HepG2 (cell line): ENCODE results near the gene PRR30. TPM values are rescaled to one million over a fixed set of nuclear protein-coding genes. Genes with fewer than 3 reads are reported as not detected.
A peak's percentile ranks its signal among the peaks of the same experiment; 100 is the strongest.

Source experiments
- ATAC-seq: fragments of 200-7000 bp; cut with Tn5 transposase; 3 replicates; pipeline ENCODE4 v1.9.1; 2020; ENCODE audit warnings: mild to moderate bottlenecking, moderate library complexity
- BruUV-seq: library from RNA; stranded (reverse); fragments of 400-500 nt; replicated peaks from 2 replicates; lab custom pipeline; 2021; lab: Mats Ljungman, UMichigan
- CTCF ChIA-PET: fragments of 300-600 bp; formaldehyde crosslinking; extraction: SDS; loops from one replicate; lab custom pipeline; 2021; ENCODE audit warnings: low total read pairs, inconsistent platforms, low intra/inter-chr PET ratio; lab: Yijun Ruan, JAX
- POLR2A ChIA-PET: fragments of 350-600 bp; sonication (Branson Sonifier 250); formaldehyde crosslinking; loops from one replicate; lab custom pipeline; 2020; ENCODE audit warnings: antibody characterized with exemption, inconsistent platforms; lab: Yijun Ruan, JAX
- DNase-seq: peaks from one replicate; pipeline ENCODE4 v3.0.0-alpha.2; 2015; ENCODE audit warnings: low spot score
- FAIRE-seq: peaks from 3 replicates; lab custom pipeline; 2011; peaks lifted over from hg19 to GRCh38; lab: Jason Lieb, UNC
- H2AFZ ChIP-seq: one replicate; pipeline ENCODE4 v1.6.1; 2011; ENCODE audit warnings: low read length, inconsistent platforms
- H3K27ac ChIP-seq: fragments of 300-600 bp; 3 replicates; pipeline ENCODE4 v1.8.0; 2011; ENCODE audit warnings: mixed run types, mild to moderate bottlenecking, mixed read lengths, low read length, inconsistent platforms; ENCODE audit not compliant: insufficient read depth; ENCODE audit errors: extremely low read length
- H3K27me3 ChIP-seq, 2 experiments: fragments of 200-600 bp in 1 of 2; 2 replicates in 1 of 2; 3 replicates in 1 of 2; pipeline versions ENCODE4 v1.6.0 to v1.8.0; 2011; ENCODE audit warnings: low read length in 2 of 2, mild to moderate bottlenecking in 2 of 2, moderate library complexity in 2 of 2, inconsistent platforms in 1 of 2; ENCODE audit not compliant: insufficient read depth in 2 of 2, control insufficient read depth in 1 of 2
- H3K36me3 ChIP-seq, 2 experiments: fragments of 200-600 bp in 1 of 2; replicated peaks in 1 of 2; 2 replicates in 1 of 2; 3 replicates in 1 of 2; pipeline versions ENCODE4 v1.5.1 to v1.8.0; 2011; ENCODE audit warnings: low read length in 2 of 2, inconsistent platforms in 1 of 2; ENCODE audit not compliant: insufficient read depth in 2 of 2, control insufficient read depth in 1 of 2
- H3K4me1 ChIP-seq: 2 replicates; pipeline ENCODE4 v1.5.1; 2012; ENCODE audit warnings: low read length, inconsistent platforms; ENCODE audit not compliant: insufficient read depth
- H3K4me2 ChIP-seq: 2 replicates; pipeline ENCODE4 v1.6.0; 2011; ENCODE audit warnings: low read depth, low read length, inconsistent platforms
- H3K4me3 ChIP-seq, 3 experiments: fragments of 200-600 bp in 1 of 3; sonication (generic), shearing (Covaris generic) in 1 of 3; replicated peaks in 1 of 3; 2 replicates each; pipeline ENCODE4 v1.5.1; 2011 to 2016; ENCODE audit warnings: low read length in 3 of 3, inconsistent platforms in 2 of 3, low read depth in 2 of 3, mild to moderate bottlenecking in 2 of 3, control low read depth in 1 of 3, mixed read lengths in 1 of 3; ENCODE audit not compliant: insufficient read depth in 1 of 3
- H3K79me2 ChIP-seq: one replicate; pipeline ENCODE4 v1.6.1; 2011; ENCODE audit warnings: low read length, inconsistent platforms; ENCODE audit not compliant: insufficient read depth
- H3K9ac ChIP-seq: 2 replicates; pipeline ENCODE4 v1.6.0; 2011; ENCODE audit warnings: mild to moderate bottlenecking, low read depth, low read length, inconsistent platforms; ENCODE audit not compliant: insufficient read depth
- H3K9me3 ChIP-seq: 2 replicates; pipeline ENCODE4 v1.5.1; 2012; ENCODE audit warnings: mild to moderate bottlenecking, low read length
- H4K20me1 ChIP-seq: 2 replicates; pipeline ENCODE4 v1.6.0; 2011; ENCODE audit warnings: inconsistent platforms, mild to moderate bottlenecking, low read length, moderate library complexity; ENCODE audit not compliant: insufficient read depth
- BORCS8-MEF2B ChIP-seq: sonication (generic); formaldehyde crosslinking; IDR thresholded peaks from 2 replicates; pipeline ENCODE4 v1.8.0; 2022; ENCODE audit warnings: mild to moderate bottlenecking, missing genetic modification reagents
- GTF2F1 ChIP-seq: fragments of 150-350 bp; IDR thresholded peaks from 2 replicates; pipeline ENCODE4 v1.6.1; 2014; ENCODE audit warnings: low read length
- HOXA5 ChIP-seq: sonication (generic); formaldehyde crosslinking; IDR thresholded peaks from 2 replicates; pipeline ENCODE4 v1.4.0; 2020; ENCODE audit warnings: missing genetic modification reagents
- KDM5A ChIP-seq: fragments of 200-600 bp; sonication (generic); IDR thresholded peaks from 2 replicates; pipeline ENCODE4 v1.7.0; 2018; ENCODE audit warnings: antibody characterized with exemption, mild to moderate bottlenecking, low read length, borderline replicate concordance
- MAZ ChIP-seq, 2 experiments: sonication (generic) in 1 of 2; formaldehyde crosslinking in 1 of 2; IDR thresholded peaks; 2 replicates each; pipeline versions ENCODE4 v1.5.0 to v1.6.1; 2012 to 2020; ENCODE audit warnings: low read depth in 2 of 2, mild to moderate bottlenecking in 2 of 2, borderline replicate concordance in 1 of 2, improper control_type of control experiment in 1 of 2, low read length in 1 of 2, missing genetic modification reagents in 1 of 2, moderate library complexity in 1 of 2
- RARG ChIP-seq: sonication (generic); formaldehyde crosslinking; IDR thresholded peaks from 2 replicates; pipeline ENCODE4 v1.4.0; 2020; ENCODE audit warnings: low read depth, mild to moderate bottlenecking, missing genetic modification reagents
- SRSF4 ChIP-seq: fragments of 200-400 bp; formaldehyde crosslinking; IDR thresholded peaks from one replicate; pipeline ENCODE4 v1.6.1; 2018; ENCODE audit warnings: mild to moderate bottlenecking, low read depth, low read length, moderate library complexity; ENCODE audit not compliant: poor library complexity, severe bottlenecking
- ZNF460 ChIP-seq: sonication (generic); formaldehyde crosslinking; IDR thresholded peaks from 2 replicates; pipeline ENCODE4 v1.5.1; 2020; ENCODE audit warnings: missing genetic modification reagents, mild to moderate bottlenecking, borderline replicate concordance
- ZNF513 ChIP-seq: sonication (generic); formaldehyde crosslinking; conservative IDR thresholded peaks from 2 replicates; pipeline ENCODE4 v1.5.0; 2020; ENCODE audit warnings: missing genetic modification reagents
- WGBS: methylation state at CpG from one replicate; pipeline ENCODE4 v1.1.6; 2017; ENCODE audit warnings: low lambda C conversion rate; 5-methylcytosine and 5-hydroxymethylcytosine counted together
- in situ Hi-C: cut with HindIII; loops from 2 replicates; pipeline ENCODE4 v1.10.0; 2017; ENCODE audit warnings: low pct_unique_long_range_greater_than_20kb; ENCODE audit not compliant: extremely low pct_ligation_motif_present
- intact Hi-C: fragments of 100-400 bp; cut with micrococcal nuclease; formaldehyde crosslinking; loops from one replicate; pipeline ENCODE4 v1.10.0; 2022; ENCODE audit not compliant: unreplicated experiment
- polyA plus RNA-seq, 8 experiments: library from polyadenylated mRNA; depleted of rRNA in 3 of 8; stranded (reverse) in 7 of 8; unstranded in 1 of 8; fragments of >200 nt; fragmentation: Illumina TruSeq in 4 of 8; extraction: Trizol in 4 of 8; gene quantifications; 2 replicates each; pipeline versions ENCODE4 v1.2.1 to v1.2.3, GENCODE V29; 2011 to 2016; ENCODE audit warnings: low read depth in 4 of 8, missing spikeins in 1 of 8, mixed read lengths in 1 of 8; ENCODE audit not compliant: insufficient read depth in 1 of 8
- total RNA-seq, 5 experiments: library from RNA; depleted of rRNA; stranded (reverse); fragments of >200 nt; fragmentation: Illumina TruSeq; extraction: Trizol; gene quantifications; 2 replicates each; pipeline ENCODE4 v1.2.3, GENCODE V29; 2016; ENCODE audit warnings: low read depth in 1 of 5

The PRR30 gene
- total and polyA plus RNA-seq, 2 of the 13 experiments (the other 11 are each of a cell fraction or from before 2014, with no cell fraction given) = not detected

- POLR2A ChIA-PET = interaction anchor here (1.4 to 1.8 kb wide), 3 partner anchors 7 to 77 kb away, joined by 4 to 6 read pairs (median 4); no protein-coding TSS in a partner anchor
- no peak for DNase-seq
- in situ Hi-C loops = no loop called here
- peaks cover 79% of the 10 kb centered on the region for H3K4me1 ChIP-seq
- ATAC-seq = no peak
- H3K9me3 ChIP-seq = no peaks in the 10 kb centered on the region
- intact Hi-C loops = loop anchor here (1.0 to 2.0 kb wide), 2 partner anchors 18 to 21 kb away; no protein-coding TSS in a partner anchor
- H2AFZ ChIP-seq = no peak overlapping the region
- FAIRE-seq = no peak
- no peaks in the 10 kb centered on the region; a peak in 1 of 5 replicates for H3K36me3 ChIP-seq
- peak overlapping the region; percentile 71 for H3K27ac ChIP-seq
- no TSS peak for BruUV-seq
- CTCF ChIA-PET = interaction anchor here (0.8 kb wide), 1 partner anchor 21 kb away, joined by 5 read pairs; no protein-coding TSS in a partner anchor
- H3K79me2 ChIP-seq = no peaks in the 10 kb centered on the region
- no peaks in the 10 kb centered on the region for H3K27me3 ChIP-seq
- H4K20me1 ChIP-seq = no peaks in the 10 kb centered on the region
- peak overlapping the region; percentile 37 for H3K9ac ChIP-seq
- H3K4me3 ChIP-seq = no peak overlapping the region
- 98% methylated on average over 6 of the region's 6 CpGs for WGBS
- H3K4me2 ChIP-seq = no peak overlapping the region
- TF ChIP-seq HOXA5 (0 out of 2 replicates have a peak, but pooled peaks have one; percentile 9), BORCS8-MEF2B (CRISPR knock-in tag) (0 out of 2 replicates have a peak, but pooled peaks have one; percentile 11), MAZ (IDR thresholded peaks at IDR 0.05; ENCODE audit: borderline replicate concordance, low read depth, low read length) (no peak), MAZ (CRISPR knock-in tag; IDR thresholded peaks at IDR 0.05; ENCODE audit: low read depth) (no peak), KDM5A (no peak), ZNF460 (CRISPR knock-in tag) (peak; percentile 72; the same call in 1 of the 2 replicates), GTF2F1 (no peak), RARG (CRISPR knock-in tag) (peak; percentile 2; the same call in 1 of the 2 replicates), SRSF4 (no peak), ZNF513 (CRISPR knock-in tag) (no peak)
Measured at GRCh38 chr2:27170581-27171337, 31.5 kb upstream of the PRR30 start.
